Stimulated activated CD8-positive, alpha-beta memory T cell treated with anti-CD3 and anti-CD28 coated beads, Interleukin-4, amount 100 ng/mL, for 1 hour (primary cell): ENCODE measurements around the gene DNAJC6.

ENCODE experiments used
- DNase-seq, 2 donors: peaks; one replicate each; pipeline ENCODE4 v3.0.0-alpha.2; 2020; ENCODE audit warnings: low read depth in 2 of 2, low spot score in 1 of 2

Gene DNAJC6

DNA sequence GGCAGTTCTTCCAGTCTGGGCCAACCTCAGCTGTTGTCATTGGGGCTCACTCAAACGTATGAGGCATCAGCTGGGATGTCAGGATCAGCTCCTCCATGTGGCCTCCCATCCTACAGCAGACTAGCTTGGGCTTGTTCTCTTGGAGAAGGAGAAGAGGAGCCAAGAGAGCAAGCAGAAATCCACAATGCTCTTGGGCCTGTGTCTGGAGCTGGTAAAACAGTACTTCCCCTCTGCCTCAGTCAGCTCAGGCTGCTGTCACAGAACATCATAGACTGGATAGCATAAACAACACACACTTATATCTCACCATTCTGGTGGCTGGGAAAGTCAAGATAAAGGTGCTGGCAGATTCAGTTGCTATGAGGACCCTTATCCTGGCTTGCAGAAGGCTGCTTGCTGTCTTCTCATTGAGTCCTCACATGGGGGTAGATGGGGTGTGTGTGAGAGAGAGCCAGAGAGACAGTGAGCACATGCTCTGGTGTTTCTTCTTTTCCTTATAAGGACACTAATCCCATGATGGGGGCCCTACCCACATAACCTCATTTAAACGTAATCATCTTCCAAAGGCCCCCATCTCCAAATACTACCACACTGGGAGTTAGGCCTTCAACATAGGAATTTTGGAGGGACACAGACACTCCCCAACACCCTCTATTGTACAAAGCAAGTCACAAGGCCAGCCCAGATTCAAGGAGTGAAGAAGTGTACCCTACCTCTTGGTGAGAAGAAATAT is 16.3 kb upstream of the DNAJC6 start:
- no peak for DNase-seq

DNA sequence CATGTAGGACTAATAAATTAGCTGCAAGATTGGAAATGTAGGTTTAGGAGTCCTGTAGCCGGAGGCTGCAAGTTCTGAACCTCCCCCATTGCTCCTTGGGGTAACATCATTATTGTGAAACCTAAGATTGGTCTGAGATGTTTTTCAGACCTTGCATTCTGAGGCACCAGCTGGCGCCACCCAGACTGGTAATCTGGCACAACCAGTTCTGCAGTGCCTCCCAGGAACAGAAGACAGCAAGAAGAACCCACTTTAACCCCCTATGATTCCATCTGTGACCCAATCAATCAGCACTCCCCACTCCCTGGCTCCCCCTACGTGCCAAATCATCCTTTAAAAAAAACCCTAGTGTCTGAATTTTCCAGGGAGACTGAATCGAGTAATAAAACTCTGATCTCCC is 11.6 kb upstream of the DNAJC6 start:
- no peak for DNase-seq

DNA sequence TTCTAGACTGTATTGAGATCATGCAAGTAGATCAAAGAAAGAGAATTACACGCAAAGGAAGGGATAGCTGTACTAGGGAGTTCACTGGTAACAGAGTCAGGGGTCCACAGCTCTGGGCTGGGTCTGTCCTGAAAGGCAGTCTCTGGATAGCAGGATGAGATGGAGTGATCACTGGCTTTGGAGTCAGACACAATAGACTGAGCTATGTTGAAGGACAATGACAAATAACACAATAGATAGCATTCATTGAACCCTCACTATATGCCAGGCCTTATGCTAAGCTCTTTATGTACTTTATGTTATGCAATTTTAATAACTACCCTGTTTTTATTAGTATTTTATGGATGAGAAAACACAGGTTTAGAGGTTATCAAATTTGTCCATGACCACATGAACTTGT is 10.0 kb upstream of the DNAJC6 start:
- no peak for DNase-seq

DNA sequence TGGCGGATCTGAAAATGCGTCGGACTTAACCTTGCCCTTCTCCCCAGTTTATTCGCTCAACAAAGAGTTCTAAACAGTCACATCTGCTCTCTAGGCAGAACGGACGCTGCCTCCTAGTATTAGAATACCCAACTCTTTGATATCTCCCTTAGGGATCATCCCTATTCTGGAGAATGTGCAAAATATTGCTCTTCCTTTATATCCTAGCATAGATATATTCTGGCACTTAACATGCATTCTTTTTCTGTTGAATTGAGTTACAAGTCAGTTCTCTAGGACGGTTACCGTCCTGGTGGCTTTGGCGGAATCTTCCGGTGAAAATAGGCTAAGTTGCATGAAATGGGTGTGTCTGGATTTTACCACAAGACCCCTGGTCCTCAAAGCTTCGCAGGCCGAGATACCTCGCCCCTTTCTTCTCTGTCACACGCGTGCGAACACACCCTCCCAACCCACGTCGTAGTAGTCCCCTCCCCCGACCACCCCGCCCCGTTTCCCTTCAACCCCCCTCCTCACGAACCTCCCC is 501 bp upstream of the DNAJC6 start:
- no peak for DNase-seq

DNA sequence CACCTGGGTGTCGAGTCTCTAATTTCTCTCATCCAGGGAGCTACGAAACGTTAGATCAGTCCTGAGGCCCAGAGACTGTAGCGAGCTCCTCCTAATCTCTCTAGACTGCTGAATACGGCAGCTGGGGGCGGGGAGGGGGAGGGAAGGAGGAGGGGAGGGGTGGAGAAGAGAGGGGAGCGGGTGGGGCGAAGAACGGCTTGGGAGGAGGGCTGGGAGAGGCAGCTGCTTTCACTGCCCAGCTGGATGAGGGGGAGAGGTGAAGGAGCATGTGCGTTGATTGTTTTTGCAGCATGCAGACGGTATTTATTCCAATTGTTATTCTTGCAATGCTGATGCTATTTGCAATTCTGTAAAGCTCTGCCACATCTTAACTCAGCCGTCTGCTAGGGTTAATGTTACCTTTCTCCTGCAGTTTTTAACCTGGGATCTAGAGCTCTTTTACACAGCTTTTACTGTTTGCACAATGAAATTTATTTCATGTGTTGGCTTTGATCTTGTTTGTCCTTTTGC is 790 bp downstream of the DNAJC6 start:
- no peak for DNase-seq

DNA sequence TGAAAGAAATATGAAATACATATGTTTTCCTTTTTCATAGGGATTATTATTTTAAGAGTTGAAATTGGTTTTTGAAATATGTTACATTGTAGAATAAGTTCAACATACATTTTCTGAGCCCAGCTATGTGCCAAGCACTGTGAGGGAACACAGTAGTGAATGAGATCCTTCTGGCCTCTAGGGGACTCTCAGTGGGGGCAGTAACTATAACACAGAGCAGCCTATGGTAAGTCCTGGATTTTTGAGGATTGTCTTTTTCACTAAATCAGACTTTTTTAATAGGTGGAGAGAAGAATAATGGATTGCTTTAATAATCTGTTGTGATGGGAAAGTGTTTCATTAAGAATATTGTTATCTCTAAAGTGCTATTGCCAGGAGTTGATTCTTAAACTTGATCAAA is 2.4 kb downstream of the DNAJC6 start:
- DNase-seq, result no peak

DNA sequence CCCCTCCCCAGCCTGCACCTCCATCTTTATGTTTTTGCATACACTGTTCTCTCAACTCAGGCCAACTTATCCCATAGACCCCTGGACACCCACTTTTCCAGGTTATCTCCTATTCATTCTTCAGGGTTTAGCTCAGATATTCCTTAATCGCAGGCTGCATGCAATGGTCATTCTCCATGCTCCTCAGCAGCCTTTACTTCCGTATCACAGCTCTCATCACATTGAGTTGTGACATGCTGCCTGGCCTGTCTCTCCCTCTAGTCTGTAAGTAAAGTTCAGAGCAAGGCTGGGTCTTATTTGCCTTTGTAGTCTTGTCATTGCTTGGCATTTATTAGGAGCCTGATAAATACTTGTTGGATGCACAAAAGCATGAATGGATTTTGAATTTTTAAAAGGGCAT is 6.9 kb downstream of the DNAJC6 start:
- DNase-seq, result no peak

DNA sequence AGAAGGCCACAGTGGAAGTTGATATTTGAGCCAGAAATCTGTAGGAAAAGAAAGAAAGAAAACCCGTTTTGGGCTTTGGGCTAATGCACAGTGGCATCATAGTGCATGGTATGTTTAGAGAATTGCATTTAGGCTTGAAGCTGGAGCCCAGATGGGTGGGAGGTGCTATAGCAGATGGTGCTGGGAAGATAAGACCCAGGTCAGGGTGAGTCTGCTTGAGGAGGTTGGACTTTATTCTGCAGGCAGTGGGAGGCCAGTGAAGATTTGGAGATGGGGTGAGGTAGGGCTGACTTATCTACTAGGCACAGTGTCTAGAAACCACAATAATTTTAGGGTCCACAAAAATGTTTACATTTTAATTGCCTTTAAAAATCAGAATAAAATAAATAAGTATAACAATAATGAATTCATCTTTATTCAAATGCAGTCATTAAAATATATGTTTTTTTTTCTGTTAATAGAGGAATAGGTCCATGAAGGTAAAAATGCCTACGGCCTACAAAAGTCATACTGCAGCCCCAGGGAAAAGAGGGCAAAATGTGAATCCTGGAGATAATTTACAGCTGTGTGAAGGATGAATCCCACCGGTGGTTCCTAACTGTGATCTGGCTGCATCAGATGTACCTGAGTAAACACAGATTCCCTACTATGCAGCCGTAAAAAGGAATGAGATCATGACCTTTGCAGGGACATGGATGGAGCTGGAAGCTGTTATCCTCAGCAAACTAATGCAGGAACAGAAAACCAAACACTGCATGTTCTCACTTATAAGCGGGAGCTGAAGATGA is 8.7 kb downstream of the DNAJC6 start:
- DNase-seq, result no peak

DNA sequence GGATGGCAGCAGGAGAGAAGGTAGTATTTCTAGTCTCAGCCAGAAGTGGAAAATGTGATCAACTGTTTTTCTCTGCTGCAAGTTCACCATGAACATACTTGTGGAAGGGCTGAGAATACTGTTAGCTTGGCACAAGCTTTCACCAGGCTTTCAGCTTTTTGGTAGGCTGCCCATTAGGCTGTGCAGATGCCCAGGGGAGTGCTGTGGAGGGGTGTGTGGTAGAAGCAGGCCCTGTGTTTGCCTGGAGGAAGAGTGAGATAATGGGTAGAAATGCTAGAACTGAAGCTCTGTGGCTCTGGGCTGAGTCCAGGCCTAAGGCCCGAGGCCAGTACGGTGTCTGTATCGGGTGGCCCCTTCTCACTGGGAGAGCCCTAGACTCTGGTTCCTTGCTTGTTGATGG is 9.8 kb downstream of the DNAJC6 start:
- no peak for DNase-seq

DNA sequence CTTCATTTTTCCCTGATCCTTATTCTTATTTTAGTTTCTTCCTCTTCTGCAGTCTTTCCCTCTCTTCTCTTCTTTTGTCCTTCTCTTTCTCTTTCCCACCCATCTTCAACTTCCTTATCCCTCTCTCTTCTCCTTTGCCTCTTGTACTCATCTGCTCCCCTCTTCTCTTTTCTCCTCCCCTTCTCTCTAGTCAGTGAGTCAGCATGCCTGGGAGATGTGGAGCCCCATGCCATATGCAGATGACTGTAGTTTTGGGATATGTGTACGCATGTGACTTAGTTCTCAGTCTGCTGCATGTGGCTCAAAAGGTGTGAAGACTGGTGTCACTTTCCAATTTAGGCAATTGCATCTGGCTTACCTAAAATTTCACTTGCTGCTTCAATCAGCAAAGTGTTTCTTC is 10.4 kb downstream of the DNAJC6 start:
- no peak for DNase-seq

DNA sequence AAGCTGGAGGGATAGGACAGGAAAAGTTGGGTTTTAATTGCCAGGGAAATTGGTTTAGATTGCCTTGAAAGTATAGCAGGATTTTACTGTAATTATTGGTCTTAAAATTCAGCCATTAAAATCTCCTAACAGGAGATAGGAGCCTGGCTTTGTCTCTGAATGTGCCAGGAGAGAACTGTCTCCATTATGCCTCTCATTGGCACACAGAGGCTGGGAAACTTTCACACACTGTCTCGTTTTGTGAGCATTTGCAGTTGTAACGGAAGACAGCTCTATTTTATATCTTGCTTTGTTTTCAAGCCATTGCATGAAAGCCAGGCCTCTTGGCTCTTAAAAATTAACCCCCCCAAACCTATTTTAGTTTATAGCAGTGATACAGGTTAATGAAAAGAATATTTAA is 12.5 kb downstream of the DNAJC6 start:
- no peak for DNase-seq

DNA sequence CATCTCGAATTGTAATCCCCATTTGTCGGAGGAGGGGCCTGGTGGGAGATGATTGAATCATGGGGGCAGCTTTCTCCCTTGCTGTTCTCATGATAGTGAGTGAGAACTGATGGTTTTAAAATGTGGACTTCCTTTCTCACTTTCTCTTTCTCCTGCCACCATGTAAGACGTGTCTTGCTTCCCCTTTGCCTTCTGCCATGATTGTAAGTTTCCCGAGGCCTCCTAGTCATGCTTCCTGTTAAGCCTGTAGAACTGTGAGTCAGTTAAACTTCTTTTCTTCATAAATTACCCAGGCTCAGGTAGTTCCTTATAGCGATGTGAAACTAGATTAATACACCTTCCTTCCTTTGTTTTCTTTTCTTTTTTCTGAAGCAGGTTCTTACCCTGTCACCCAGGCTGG is 13.9 kb downstream of the DNAJC6 start:
- no peak for DNase-seq

DNA sequence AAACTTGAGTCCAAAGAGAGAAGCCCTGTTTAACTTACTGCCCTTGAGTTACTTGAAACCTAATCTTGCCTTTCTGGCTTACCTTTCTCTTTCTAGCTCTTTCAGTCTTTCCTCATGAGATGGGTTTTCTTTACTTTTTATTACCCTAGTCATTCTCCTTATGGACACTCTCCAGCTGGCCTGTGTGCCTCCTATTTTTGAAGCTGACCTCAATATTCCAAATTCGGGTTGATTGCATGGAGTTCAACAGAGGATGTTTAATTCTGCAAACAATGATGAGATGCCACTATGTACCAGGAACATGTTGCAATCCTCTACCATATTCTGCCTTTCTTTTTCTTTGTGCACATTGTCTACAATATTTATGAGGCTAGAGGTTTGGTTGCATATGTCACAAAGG is 20.7 kb downstream of the DNAJC6 start:
- DNase-seq, result no peak

DNA sequence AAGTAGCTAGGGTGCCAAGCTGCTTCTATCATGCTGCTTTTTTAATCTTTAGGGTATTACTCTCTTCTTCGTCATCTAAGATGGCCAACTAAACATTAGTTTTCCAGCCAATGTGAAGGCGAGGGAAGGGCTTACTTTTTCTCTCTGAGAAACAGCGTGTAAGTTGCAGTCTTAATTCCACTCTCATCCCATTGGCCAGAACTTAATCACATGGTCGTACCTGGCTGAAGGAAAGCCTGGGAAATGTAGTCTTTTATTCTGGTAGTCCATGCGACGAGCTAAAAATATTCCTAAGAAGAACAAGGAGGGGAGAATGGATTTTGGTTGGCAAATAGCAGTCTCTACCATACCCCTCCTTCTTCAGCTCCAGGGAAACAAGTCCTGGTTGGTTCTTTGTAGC is 21.5 kb downstream of the DNAJC6 start:
- no peak for DNase-seq

DNA sequence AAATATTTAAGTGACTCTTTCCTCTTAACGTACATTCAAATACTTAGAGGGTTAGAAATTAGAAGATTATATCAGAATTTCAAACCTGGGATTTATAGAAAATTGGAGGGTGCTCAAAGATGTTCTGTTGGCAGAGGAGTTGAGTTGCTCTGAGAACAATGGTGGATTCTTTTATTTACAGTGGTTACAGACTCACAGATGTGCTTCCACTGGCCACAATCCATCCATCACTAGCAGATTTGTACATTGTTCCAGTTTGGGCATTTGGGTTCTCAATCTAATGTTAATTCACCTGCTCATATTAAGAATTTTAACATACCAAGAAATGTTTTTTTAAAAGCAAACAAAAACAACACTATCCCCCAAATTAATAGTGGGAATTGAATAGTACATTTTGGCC is 23.5 kb downstream of the DNAJC6 start:
- no peak for DNase-seq

DNA sequence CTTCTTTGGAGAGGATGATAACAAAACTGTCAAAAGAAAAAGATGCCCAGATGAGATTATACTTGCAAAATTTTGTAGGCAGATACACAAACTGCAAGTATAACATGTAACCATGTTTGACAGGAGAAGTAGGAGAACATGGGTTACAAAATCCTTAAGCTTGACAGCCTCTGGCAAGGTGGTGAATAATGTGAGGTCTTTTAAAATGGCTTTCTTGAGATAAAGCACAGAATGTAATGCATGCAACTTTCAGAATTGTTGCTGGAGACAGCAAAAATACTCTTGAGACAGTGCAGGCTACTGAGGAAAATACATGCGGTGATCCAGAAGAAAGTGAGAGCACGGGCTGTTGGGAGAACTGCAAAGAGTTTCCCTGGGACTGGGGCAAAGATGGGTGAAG is 24.7 kb downstream of the DNAJC6 start:
- DNase-seq, result no peak

DNA sequence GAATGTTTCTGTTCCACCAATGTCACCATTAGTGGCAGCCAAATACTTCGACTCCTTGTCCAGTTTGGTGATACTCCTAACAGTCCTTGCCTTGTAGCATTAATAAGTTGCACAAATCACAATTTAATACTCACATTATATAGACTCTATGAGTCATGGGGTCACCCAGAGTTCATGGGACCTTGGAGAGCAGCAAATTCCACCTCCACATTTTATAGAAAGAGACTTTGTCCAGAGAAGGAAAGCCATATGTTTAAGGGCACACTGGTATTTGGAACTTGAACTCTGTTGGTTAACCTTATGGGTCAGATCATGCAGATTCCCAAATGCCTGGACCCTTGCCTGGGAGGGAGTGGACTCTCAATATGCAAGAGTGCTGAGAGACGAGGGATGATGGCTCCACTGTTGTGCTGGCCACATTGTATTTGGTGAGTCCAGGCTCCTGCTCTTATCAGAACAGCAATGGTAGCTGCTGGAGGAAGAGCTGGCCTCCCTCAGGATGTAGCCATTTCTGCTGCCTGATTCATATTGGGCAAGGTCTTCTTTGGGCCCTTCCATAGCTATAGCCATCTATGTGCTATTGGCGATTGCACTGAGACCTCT is 30.6 kb downstream of the DNAJC6 start:
- DNase-seq, result no peak

DNA sequence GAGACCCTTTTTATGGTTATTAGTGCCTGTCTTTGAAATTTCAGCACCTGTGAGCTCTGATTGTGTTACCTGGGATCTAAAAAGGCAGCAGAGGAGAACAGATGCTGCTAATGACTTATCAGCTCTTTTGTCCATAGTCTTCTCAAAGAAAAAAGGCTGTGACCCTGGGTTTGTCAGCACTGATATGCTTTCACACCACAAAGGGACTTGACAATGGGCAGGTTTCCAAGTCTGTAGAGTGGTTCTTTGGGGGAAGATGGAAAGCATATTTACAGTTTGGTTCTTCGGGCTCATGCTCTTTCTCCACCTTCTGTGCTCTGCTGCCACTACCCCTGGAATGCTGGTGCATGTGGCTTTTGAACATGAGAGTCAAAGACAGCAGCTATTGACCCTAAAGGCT is 32.0 kb downstream of the DNAJC6 start:
- DNase-seq, result no peak

DNA sequence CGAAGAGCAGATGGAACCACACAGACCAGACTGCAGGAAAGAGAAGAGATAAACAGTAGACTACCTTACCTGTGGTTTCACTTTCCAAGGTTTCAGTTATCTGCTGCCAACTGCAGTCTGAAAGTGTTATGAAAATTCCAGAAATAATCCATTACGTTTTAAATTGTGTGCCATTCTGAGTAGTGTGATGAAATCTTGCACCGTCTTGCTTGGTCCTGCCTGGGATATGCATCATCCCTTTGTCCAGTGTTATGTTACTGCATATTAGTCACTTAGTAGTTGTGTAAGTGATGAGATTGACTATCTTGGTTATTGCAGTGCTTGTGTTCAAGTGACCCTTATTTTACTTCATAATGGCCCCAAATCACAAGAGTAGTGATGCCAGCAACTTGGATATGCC is 33.9 kb downstream of the DNAJC6 start:
- no peak for DNase-seq

DNA sequence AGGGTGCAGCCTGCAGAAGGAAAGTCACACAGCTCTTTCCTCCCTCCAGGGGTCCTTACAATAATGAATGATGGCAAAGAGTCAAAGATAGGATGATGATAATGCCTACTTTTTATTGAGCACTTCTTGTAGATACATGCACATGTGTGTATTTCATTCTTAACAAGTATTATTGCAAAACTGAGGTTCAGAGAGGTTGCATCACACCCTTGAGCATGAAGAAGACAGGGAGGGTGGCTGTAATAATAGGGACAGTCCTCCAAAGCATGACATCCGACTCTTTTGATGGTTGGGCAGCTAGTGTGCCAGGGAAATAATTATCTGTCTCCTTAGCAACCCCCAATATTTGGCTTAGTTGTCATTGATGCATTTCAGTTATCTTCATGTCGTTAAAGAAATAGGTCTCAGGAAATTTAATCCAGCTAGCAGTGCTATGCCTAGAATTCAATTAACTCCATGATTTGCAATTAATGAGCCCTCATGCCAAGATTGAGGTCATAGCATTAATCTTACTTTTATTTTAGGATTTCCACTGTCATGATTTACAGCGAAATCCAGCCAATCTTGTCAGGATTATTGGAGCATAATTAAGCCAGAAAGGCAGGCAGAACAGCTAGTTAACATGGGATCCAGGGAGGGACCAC is 35.0 kb downstream of the DNAJC6 start:
- DNase-seq, result no peak

DNA sequence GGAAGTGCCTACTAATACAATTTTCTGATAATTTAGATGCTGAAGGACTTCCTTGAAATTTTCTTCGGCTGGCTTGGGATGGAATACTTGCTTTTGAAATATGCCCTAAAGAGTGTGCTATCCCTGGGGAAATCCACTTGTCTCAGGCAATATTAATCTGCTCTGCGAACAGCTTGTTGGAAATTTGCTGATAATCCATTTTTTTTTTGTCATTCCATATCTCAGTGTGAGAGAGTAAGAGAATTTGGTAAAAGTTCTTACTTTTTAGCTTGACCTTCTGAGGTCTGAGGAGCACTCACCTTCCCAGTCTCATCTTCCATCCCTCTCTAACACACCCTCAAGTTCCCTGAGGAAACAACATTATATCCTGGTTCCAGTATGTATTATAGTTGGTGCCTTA is 36.8 kb downstream of the DNAJC6 start:
- no peak for DNase-seq
